ENCODE measurements around the gene NQO2. TPM values are rescaled to one million over a fixed set of nuclear protein-coding genes. Genes with fewer than 3 reads are reported as not detected.

NQO2 gene
- total and polyA plus RNA-seq, 10 of the 15 experiments (the other 5 are each of a cell fraction or from before 2014, with no cell fraction given) = 0.55 to 2.6 (median 0.80) TPM

DNA sequence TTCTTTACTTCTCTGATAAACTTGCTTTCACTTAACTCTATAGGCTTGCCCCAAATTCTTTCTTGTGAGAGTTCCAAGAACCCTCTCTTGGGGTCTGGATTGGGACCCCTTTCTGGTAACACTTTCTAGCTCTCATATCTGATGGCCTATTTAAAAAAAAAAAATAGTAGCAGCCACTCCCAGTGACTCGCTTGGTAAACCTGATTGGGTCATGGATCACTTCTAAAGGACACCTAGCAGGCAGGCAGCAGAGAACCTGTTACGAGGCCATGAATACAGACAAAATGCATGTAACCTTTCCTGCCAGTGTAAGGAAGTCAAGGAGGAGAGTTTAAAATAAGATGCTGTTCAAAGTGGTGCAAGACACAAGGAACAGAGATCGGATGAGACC, 19.2 kb upstream of the NQO2 start:
- ChIA-PET SMC1A (ENCODE audit: uncharacterized antibody, unreplicated experiment) (interaction anchor here (0.6 kb wide), 1 partner anchor 77 kb away, joined by 3 read pairs; no protein-coding TSS in a partner anchor), CTCF (interaction anchor here (1.9 kb wide), 1 partner anchor 27 kb away, joined by 6 read pairs; no protein-coding TSS in a partner anchor), RAD21 (ENCODE audit: unreplicated experiment) (no interaction called here), POLR2A (no interaction called here)
- no peak overlapping the region for H3K4me2 ChIP-seq (ENCODE audit: control insufficient read depth, insufficient read depth)
- intact Hi-C loops (cut with micrococcal nuclease; ENCODE audit: unreplicated experiment) (no loop called here), in situ Hi-C loops (cut with MboI) (no loop called here)
- H3K79me2 ChIP-seq (ENCODE audit: control insufficient read depth, insufficient read depth, low read length) = no peaks in the 10 kb centered on the region
- 37% methylated on average over 3 of the region's 3 CpGs for WGBS (ENCODE audit: insufficient coverage, insufficient replicate concordance, low lambda C conversion rate, missing lambda C conversion rate)
- H4K20me1 ChIP-seq (ENCODE audit: control insufficient read depth, insufficient read depth) = no peaks in the 10 kb centered on the region
- H3K9ac ChIP-seq (ENCODE audit: control insufficient read depth, insufficient read depth, low read length) = no peak overlapping the region
- TF ChIP-seq NFXL1 (IDR thresholded peaks at IDR 0.05; ENCODE audit: borderline replicate concordance) (no peak), TARDBP (IDR thresholded peaks at IDR 0.05; ENCODE audit: borderline replicate concordance) (no peak), RUNX3 (IDR thresholded peaks at IDR 0.05; ENCODE audit: low read length) (no peak), NFYB (IDR thresholded peaks at IDR 0.05; ENCODE audit: insufficient read depth, low read depth, low read length) (no peak), IKZF2 (IDR thresholded peaks at IDR 0.05) (no peak), TAF1 (IDR thresholded peaks at IDR 0.05; ENCODE audit: borderline replicate concordance, low read depth, low read length) (no peak), SIN3A (IDR thresholded peaks at IDR 0.05; ENCODE audit: low read depth, low read length) (no peak), FOXK2 (IDR thresholded peaks at IDR 0.05) (no peak), STAT3 (IDR thresholded peaks at IDR 0.05; ENCODE audit: low read depth, low read length) (no peak), SUPT20H (IDR thresholded peaks at IDR 0.05; ENCODE audit: borderline replicate concordance, control insufficient read depth, low read depth, low read length) (no peak), YY1 (IDR thresholded peaks at IDR 0.05; ENCODE audit: low read depth, low read length) (no peak), SREBF1 (IDR thresholded peaks at IDR 0.05; ENCODE audit: low read length) (no peak)
- TF ChIP-seq, protein P1, sequence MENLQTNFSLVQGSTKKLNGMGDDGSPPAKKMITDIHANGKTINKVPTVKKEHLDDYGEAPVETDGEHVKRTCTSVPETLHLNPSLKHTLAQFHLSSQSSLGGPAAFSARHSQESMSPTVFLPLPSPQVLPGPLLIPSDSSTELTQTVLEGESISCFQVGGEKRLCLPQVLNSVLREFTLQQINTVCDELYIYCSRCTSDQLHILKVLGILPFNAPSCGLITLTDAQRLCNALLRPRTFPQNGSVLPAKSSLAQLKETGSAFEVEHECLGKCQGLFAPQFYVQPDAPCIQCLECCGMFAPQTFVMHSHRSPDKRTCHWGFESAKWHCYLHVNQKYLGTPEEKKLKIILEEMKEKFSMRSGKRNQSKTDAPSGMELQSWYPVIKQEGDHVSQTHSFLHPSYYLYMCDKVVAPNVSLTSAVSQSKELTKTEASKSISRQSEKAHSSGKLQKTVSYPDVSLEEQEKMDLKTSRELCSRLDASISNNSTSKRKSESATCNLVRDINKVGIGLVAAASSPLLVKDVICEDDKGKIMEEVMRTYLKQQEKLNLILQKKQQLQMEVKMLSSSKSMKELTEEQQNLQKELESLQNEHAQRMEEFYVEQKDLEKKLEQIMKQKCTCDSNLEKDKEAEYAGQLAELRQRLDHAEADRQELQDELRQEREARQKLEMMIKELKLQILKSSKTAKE (IDR thresholded peaks at IDR 0.05; ENCODE audit: low read depth, poor library complexity, severe bottlenecking) = no peak
- TF ChIP-seq, protein P2, sequence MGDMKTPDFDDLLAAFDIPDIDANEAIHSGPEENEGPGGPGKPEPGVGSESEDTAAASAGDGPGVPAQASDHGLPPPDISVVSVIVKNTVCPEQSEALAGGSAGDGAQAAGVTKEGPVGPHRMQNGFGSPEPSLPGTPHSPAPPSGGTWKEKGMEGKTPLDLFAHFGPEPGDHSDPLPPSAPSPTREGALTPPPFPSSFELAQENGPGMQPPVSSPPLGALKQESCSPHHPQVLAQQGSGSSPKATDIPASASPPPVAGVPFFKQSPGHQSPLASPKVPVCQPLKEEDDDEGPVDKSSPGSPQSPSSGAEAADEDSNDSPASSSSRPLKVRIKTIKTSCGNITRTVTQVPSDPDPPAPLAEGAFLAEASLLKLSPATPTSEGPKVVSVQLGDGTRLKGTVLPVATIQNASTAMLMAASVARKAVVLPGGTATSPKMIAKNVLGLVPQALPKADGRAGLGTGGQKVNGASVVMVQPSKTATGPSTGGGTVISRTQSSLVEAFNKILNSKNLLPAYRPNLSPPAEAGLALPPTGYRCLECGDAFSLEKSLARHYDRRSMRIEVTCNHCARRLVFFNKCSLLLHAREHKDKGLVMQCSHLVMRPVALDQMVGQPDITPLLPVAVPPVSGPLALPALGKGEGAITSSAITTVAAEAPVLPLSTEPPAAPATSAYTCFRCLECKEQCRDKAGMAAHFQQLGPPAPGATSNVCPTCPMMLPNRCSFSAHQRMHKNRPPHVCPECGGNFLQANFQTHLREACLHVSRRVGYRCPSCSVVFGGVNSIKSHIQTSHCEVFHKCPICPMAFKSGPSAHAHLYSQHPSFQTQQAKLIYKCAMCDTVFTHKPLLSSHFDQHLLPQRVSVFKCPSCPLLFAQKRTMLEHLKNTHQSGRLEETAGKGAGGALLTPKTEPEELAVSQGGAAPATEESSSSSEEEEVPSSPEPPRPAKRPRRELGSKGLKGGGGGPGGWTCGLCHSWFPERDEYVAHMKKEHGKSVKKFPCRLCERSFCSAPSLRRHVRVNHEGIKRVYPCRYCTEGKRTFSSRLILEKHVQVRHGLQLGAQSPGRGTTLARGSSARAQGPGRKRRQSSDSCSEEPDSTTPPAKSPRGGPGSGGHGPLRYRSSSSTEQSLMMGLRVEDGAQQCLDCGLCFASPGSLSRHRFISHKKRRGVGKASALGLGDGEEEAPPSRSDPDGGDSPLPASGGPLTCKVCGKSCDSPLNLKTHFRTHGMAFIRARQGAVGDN (IDR thresholded peaks at IDR 0.05) = no peak
- TF ChIP-seq, protein P3, sequence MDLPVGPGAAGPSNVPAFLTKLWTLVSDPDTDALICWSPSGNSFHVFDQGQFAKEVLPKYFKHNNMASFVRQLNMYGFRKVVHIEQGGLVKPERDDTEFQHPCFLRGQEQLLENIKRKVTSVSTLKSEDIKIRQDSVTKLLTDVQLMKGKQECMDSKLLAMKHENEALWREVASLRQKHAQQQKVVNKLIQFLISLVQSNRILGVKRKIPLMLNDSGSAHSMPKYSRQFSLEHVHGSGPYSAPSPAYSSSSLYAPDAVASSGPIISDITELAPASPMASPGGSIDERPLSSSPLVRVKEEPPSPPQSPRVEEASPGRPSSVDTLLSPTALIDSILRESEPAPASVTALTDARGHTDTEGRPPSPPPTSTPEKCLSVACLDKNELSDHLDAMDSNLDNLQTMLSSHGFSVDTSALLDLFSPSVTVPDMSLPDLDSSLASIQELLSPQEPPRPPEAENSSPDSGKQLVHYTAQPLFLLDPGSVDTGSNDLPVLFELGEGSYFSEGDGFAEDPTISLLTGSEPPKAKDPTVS (IDR thresholded peaks at IDR 0.05; ENCODE audit: low read depth, low read length) = no peak
- no peaks in the 10 kb centered on the region for H3K36me3 ChIP-seq (ENCODE audit: control insufficient read depth in 2 of 2, insufficient read depth in 2 of 2, low read length in 1 of 2)
- H2AFZ ChIP-seq (ENCODE audit: control insufficient read depth, low read depth, low read length) = no peak overlapping the region
- no peak for DNase-seq (ENCODE audit: low read depth, low spot score)
- no peaks in the 10 kb centered on the region for H3K9me3 ChIP-seq (replicated peaks; ENCODE audit: control insufficient read depth, insufficient read depth, low read length)
- no peak overlapping the region for H3K4me3 ChIP-seq
- no peak for ATAC-seq
- peaks cover 2 to 7% of the 10 kb centered on the region in 2 experiments; a peak in 3 of 4 replicates for H3K27me3 ChIP-seq (replicated peaks in 1 of 2; ENCODE audit: control insufficient read depth in 2 of 2, insufficient read depth in 2 of 2, low read length in 1 of 2)
- no peak for FAIRE-seq
- BruUV-seq (replicated peaks) = no TSS peak
- no peaks in the 10 kb centered on the region for H3K4me1 ChIP-seq (ENCODE audit: control insufficient read depth, insufficient read depth, low read length)
- H3K27ac ChIP-seq (ENCODE audit: control insufficient read depth, insufficient read depth) = no peak overlapping the region
